Esophagus squamous epithelium (tissue), 5 donors: ENCODE measurements around the gene DHRS7C. TPM values are rescaled to one million over a fixed set of nuclear protein-coding genes. Genes with fewer than 3 reads are reported as not detected.

ENCODE experiments used
- DNase-seq: peaks from one replicate; lab custom pipeline; 2025; lab: John Stamatoyannopoulos, UW
- H3K27ac ChIP-seq, 4 donors: fragments of 200-600 bp; sonication (generic); one replicate each; pipeline ENCODE4 v1.5.1; 2016 to 2019; ENCODE audit warnings: mild to moderate bottlenecking in 1 of 4
- H3K27me3 ChIP-seq, 4 donors: fragments of 200-600 bp; sonication (generic); 1 replicate in 3 of 4; 2 replicates in 1 of 4; pipeline versions ENCODE4 v1.5.1 to v1.6.0; 2017 to 2021; ENCODE audit warnings: antibody characterized with exemption in 1 of 4
- H3K36me3 ChIP-seq, 3 donors: fragments of 200-600 bp; sonication (generic); one replicate each; pipeline ENCODE4 v1.5.1; 2016 to 2019
- H3K4me1 ChIP-seq, 3 donors: fragments of 200-600 bp; sonication (generic); one replicate each; pipeline ENCODE4 v1.5.1; 2017 to 2019
- H3K4me3 ChIP-seq, 4 donors: fragments of 200-600 bp; sonication (generic); 1 replicate in 3 of 4; 2 replicates in 1 of 4; pipeline ENCODE4 v1.5.1; 2016 to 2019; ENCODE audit warnings: mild to moderate bottlenecking in 2 of 4, moderate library complexity in 1 of 4
- H3K9me3 ChIP-seq, 3 donors: fragments of 200-600 bp; sonication (generic); one replicate each; pipeline ENCODE4 v1.5.1; 2016 to 2019
- CTCF ChIP-seq, 6 experiments: fragments of 450-650 bp in 4 of 6; fragments of 200-600 bp in 2 of 6; sonication (generic) in 2 of 6; IDR thresholded peaks; one replicate each; pipeline ENCODE4 v1.5.1; 2016 to 2019; ENCODE audit warnings: antibody characterized with exemption in 6 of 6, mild to moderate bottlenecking in 4 of 6, moderate library complexity in 4 of 6
- POLR2A ChIP-seq, 4 donors: fragments of 450-650 bp; IDR thresholded peaks; one replicate each; pipeline ENCODE4 v1.6.1; 2017; ENCODE audit warnings: antibody characterized with exemption in 4 of 4, mild to moderate bottlenecking in 4 of 4, moderate library complexity in 3 of 4
- WGBS, 2 donors: methylation state at CpG; one replicate each; pipeline ENCODE4 v1.1.5; 2018; 5-methylcytosine and 5-hydroxymethylcytosine counted together
- intact Hi-C: fragments of 100-400 bp; cut with DNase I; formaldehyde crosslinking; loops from one replicate; pipeline ENCODE4 v1.15.0; 2022
- total RNA-seq, 4 donors: library from RNA; depleted of rRNA; stranded (reverse); fragments of >200 nt; gene quantifications; one replicate each; pipeline ENCODE4 v1.1.0, GENCODE V29; 2016
- donor health status: DM: yes; HTN: yes; CAD: no.

DHRS7C gene
- total RNA-seq, 4 donors from 2014 or later: not detected

DNA sequence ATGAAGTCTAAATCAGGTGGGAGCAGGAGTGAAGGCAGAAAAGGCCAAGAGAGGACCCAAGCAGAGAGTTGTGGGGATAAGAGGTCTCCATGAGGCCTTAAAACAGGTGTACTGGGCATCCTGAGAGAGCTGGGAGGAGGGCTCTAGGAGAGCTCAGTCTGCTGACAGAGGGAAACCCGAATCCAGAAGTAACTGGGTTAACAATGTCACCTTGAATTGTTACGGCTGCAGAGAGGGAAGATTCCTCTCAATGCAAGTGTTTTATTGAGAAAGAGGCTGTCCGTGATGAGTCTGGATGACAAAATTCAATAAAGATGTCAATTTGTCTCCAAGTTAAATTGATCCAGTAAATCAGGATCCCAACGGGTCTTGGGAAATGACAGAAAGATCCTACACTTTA, 8.3 kb downstream of the DHRS7C start:
- peaks cover 0 to 17% (median 0%) of the 10 kb centered on the region in 4 donors for H3K27me3 ChIP-seq
- no peaks in the 10 kb centered on the region for H3K9me3 ChIP-seq
- H3K36me3 ChIP-seq: no peaks in the 10 kb centered on the region
- no peaks in the 10 kb centered on the region for H3K4me1 ChIP-seq
- no peak overlapping the region for H3K4me3 ChIP-seq
- no peak for TF ChIP-seq CTCF (IDR thresholded peaks at IDR 0.05)
- WGBS, 2 donors: 67 to 80% methylated on average over 4 of the region's 4 CpGs
- H3K27ac ChIP-seq: no peak overlapping the region
- intact Hi-C loops: no loop called here
- DNase-seq: no peak

- intact Hi-C loops: no loop called here
- Histone ChIP-seq H3K4me1 (no peaks in the 10 kb centered on the region), H3K4me3 (no peak overlapping the region), H3K27me3 (peaks cover 0 to 17% (median 0%) of the 10 kb centered on the region in 4 donors), H3K36me3 (no peaks in the 10 kb centered on the region), H3K9me3 (no peaks in the 10 kb centered on the region), H3K27ac (no peak overlapping the region)
- no peak for DNase-seq
- WGBS, 2 donors: 71 to 85% methylated on average over 3 of the region's 3 CpGs
- TF ChIP-seq POLR2A (IDR thresholded peaks at IDR 0.05): no peak
- no peak for TF ChIP-seq CTCF (IDR thresholded peaks at IDR 0.05)
These were observed 10.8 kb downstream of the DHRS7C start for GRCh38 chr17:9780552-9780951.

- TF ChIP-seq CTCF (IDR thresholded peaks at IDR 0.05) (no peak), POLR2A (IDR thresholded peaks at IDR 0.05) (no peak)
- WGBS, 2 donors: 84 to 86% methylated on average over 9 of the region's 9 CpGs
- Histone ChIP-seq H3K4me3 (no peak overlapping the region), H3K4me1 (no peaks in the 10 kb centered on the region), H3K9me3 (no peaks in the 10 kb centered on the region), H3K36me3 (no peaks in the 10 kb centered on the region), H3K27ac (no peak overlapping the region), H3K27me3 (peaks cover 0 to 17% (median 0%) of the 10 kb centered on the region in 4 donors)
- no peak for DNase-seq
- intact Hi-C loops: no loop called here
These were observed 14.5 kb downstream of the DHRS7C start for GRCh38 chr17:9776911-9777310.

- peaks cover 0 to 16% (median 0%) of the 10 kb centered on the region in 4 donors for H3K27me3 ChIP-seq
- H3K36me3 ChIP-seq: no peaks in the 10 kb centered on the region
- no peak for DNase-seq
- no peak overlapping the region for H3K27ac ChIP-seq
- intact Hi-C loops: no loop called here
- H3K4me1 ChIP-seq: no peaks in the 10 kb centered on the region
- TF ChIP-seq CTCF (IDR thresholded peaks at IDR 0.05) (no peak), POLR2A (IDR thresholded peaks at IDR 0.05) (no peak)
- 74 to 92% methylated on average over 2 to 4 of the region's 19 CpGs for WGBS, 2 donors
- no peak overlapping the region for H3K4me3 ChIP-seq
- H3K9me3 ChIP-seq: no peaks in the 10 kb centered on the region
These were observed 18.7 kb downstream of the DHRS7C start for GRCh38 chr17:9772658-9773057.

DNA sequence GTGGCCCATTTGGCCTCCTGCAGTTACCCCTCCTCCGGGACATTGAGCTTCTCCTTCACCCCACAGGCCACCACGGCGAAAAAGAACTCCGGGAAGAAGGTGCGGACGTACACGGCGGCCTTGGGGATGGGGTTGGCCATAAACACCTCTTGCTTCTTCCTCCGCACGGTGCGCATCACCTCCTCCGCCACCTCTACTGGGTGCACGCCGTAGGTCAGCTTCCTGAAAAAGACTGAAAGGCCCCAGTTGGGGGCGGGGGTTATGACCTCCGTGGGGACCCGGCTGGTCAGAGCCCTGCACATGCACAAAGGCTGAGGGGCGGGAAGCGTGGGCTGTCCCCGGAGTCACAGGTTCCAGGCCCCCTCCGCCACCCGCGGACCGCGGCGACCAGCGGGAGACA, 19.9 kb downstream of the DHRS7C start:
- DNase-seq: no peak
- TF ChIP-seq POLR2A (IDR thresholded peaks at IDR 0.05): no peak
- no peak for TF ChIP-seq CTCF (IDR thresholded peaks at IDR 0.05)

More for the DNA sequence above, 19.9 kb downstream of the DHRS7C start:
- H3K9me3 ChIP-seq: no peaks in the 10 kb centered on the region
- no peaks in the 10 kb centered on the region for H3K36me3 ChIP-seq
- intact Hi-C loops: no loop called here
- peaks cover 0 to 24% (median 0%) of the 10 kb centered on the region in 4 donors for H3K27me3 ChIP-seq
- WGBS, 2 donors: 82 to 93% methylated on average over 6 to 24 of the region's 27 CpGs
- H3K27ac ChIP-seq: no peak overlapping the region
- no peaks in the 10 kb centered on the region for H3K4me1 ChIP-seq
- no peak overlapping the region for H3K4me3 ChIP-seq
